ENCODE measurements around the gene MDM1. TPM values are rescaled to one million over a fixed set of nuclear protein-coding genes. Genes with fewer than 3 reads are reported as not detected.

The MDM1 gene
- total RNA-seq, 1 experiment from 2014 or later: 10.6 TPM

- no peak overlapping the region for H2BK5ac ChIP-seq (ENCODE audit: insufficient read length, low read length)
- TF ChIP-seq, protein P1, sequence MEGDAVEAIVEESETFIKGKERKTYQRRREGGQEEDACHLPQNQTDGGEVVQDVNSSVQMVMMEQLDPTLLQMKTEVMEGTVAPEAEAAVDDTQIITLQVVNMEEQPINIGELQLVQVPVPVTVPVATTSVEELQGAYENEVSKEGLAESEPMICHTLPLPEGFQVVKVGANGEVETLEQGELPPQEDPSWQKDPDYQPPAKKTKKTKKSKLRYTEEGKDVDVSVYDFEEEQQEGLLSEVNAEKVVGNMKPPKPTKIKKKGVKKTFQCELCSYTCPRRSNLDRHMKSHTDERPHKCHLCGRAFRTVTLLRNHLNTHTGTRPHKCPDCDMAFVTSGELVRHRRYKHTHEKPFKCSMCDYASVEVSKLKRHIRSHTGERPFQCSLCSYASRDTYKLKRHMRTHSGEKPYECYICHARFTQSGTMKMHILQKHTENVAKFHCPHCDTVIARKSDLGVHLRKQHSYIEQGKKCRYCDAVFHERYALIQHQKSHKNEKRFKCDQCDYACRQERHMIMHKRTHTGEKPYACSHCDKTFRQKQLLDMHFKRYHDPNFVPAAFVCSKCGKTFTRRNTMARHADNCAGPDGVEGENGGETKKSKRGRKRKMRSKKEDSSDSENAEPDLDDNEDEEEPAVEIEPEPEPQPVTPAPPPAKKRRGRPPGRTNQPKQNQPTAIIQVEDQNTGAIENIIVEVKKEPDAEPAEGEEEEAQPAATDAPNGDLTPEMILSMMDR (conservative IDR thresholded peaks at IDR 0.05): no peak
- no peak overlapping the region for H2AK5ac ChIP-seq (ENCODE audit: insufficient read length, low read length)
- H2BK12ac ChIP-seq (ENCODE audit: insufficient read length, low read depth, low read length): no peak overlapping the region
- H4K5ac ChIP-seq (ENCODE audit: insufficient read length, low read depth, low read length): no peak overlapping the region
- H3K4me2 ChIP-seq (ENCODE audit: insufficient read depth, insufficient read length, low read length): no peak overlapping the region
- H3K4me1 ChIP-seq (ENCODE audit: insufficient read depth, low read length): no peaks in the 10 kb centered on the region
- Mint-ChIP-seq H3K27ac (no peak overlapping the region; a peak in 1 of 7 replicates), H3K36me3 (ENCODE audit: insufficient read depth in 1 of 3, low read depth in 3 of 3) (no peaks in the 10 kb centered on the region; a peak in 1 of 7 replicates), H3K4me3 (no peak overlapping the region), H3K9me3 (no peaks in the 10 kb centered on the region), H3K27me3 (ENCODE audit: low read depth) (peaks cover 6% of the 10 kb centered on the region), H3K4me1 (peaks cover 10 to 14% of the 10 kb centered on the region in 2 experiments)
- no peaks in the 10 kb centered on the region for H3K79me2 ChIP-seq (ENCODE audit: insufficient read depth, low read length)
- H3K18ac ChIP-seq (ENCODE audit: insufficient read length, low read depth, low read length): no peak overlapping the region
- no peak overlapping the region for H2BK120ac ChIP-seq (ENCODE audit: low read depth, low read length, poor library complexity, severe bottlenecking)
- no peak for DNase-seq
- H2BK15ac ChIP-seq (ENCODE audit: low read depth, low read length): no peak overlapping the region
- H3K79me1 ChIP-seq (ENCODE audit: insufficient read depth, low read depth, low read length, poor library complexity, severe bottlenecking): no peaks in the 10 kb centered on the region
- H4K8ac ChIP-seq (replicated peaks; ENCODE audit: insufficient read length, low read depth, low read length): no peak overlapping the region
- H2AFZ ChIP-seq (ENCODE audit: low read length): no peak overlapping the region
- no peak overlapping the region for H4K91ac ChIP-seq (ENCODE audit: insufficient read length, low read depth, low read length)
- WGBS (ENCODE audit: extremely low coverage, insufficient read length, low lambda C conversion rate): no CpG with 5 or more reads among the region's 8 CpGs
- H3K9ac ChIP-seq (ENCODE audit: extremely low read depth, insufficient read length, low read length): no peak overlapping the region
- H3K27me3 ChIP-seq (ENCODE audit: insufficient read depth, low read length): no peaks in the 10 kb centered on the region
- H3K56ac ChIP-seq (ENCODE audit: insufficient read length, low read depth, low read length): no peak overlapping the region
- no peak overlapping the region for H3T11ph ChIP-seq (ENCODE audit: low read length)
- no peak overlapping the region for H2BK20ac ChIP-seq (ENCODE audit: low read depth, low read length, poor library complexity, severe bottlenecking)
- H3K14ac ChIP-seq (ENCODE audit: insufficient read depth, low read length): no peak overlapping the region
- H4K20me1 ChIP-seq (ENCODE audit: control insufficient read depth, insufficient read depth, insufficient read length): no peaks in the 10 kb centered on the region
- H3K23me2 ChIP-seq (ENCODE audit: insufficient read length, low read depth, low read length, poor library complexity, severe bottlenecking): peaks cover under 1% of the 10 kb centered on the region
- H3K9me3 ChIP-seq (ENCODE audit: control insufficient read depth, low read depth, low read length): no peaks in the 10 kb centered on the region
- no peak overlapping the region for H3K23ac ChIP-seq (ENCODE audit: insufficient read length, low read depth, low read length)
- H3K27ac ChIP-seq (ENCODE audit: insufficient read length, low read depth, low read length): no peak overlapping the region
- H3K4ac ChIP-seq (ENCODE audit: low read depth, low read length): no peak overlapping the region
Measured at GRCh38 chr12:68370006-68370590, 37.9 kb upstream of the MDM1 start.

All from H9 (cell line).